HepG2 (cell line): Measurements from ENCODE around the gene CTNNAL1. TPM values are rescaled to one million over a fixed set of nuclear protein-coding genes. Genes with fewer than 3 reads are reported as not detected.

Experiments used
- DMAP1 ChIP-seq: IDR thresholded peaks from 2 replicates; pipeline ENCODE4 v1.6.1; 2016
- GATAD1 ChIP-seq: IDR thresholded peaks from 2 replicates; pipeline ENCODE4 v1.6.1; 2016; ENCODE audit warnings: missing genetic modification reagents, missing compliant biosample characterization
- ISX ChIP-seq: sonication (generic); formaldehyde crosslinking; conservative IDR thresholded peaks from 2 replicates; pipeline ENCODE4 v1.5.0; 2020; ENCODE audit warnings: missing genetic modification reagents
- MED13 ChIP-seq: sonication (generic); formaldehyde crosslinking; IDR thresholded peaks from 2 replicates; pipeline ENCODE4 v1.5.0; 2020; ENCODE audit warnings: missing genetic modification reagents
- PAWR ChIP-seq: sonication (generic); formaldehyde crosslinking; IDR thresholded peaks from 2 replicates; pipeline ENCODE4 v1.4.0; 2020; ENCODE audit warnings: missing genetic modification reagents, mild to moderate bottlenecking, borderline replicate concordance
- PHF8 ChIP-seq: sonication (generic); formaldehyde crosslinking; IDR thresholded peaks from 2 replicates; pipeline ENCODE4 v1.5.0; 2020; ENCODE audit warnings: missing genetic modification reagents
- RAD21 ChIP-seq: fragments of 450-650 bp; formaldehyde crosslinking; IDR thresholded peaks from 2 replicates; pipeline ENCODE4 v1.5.0; 2020; ENCODE audit warnings: mild to moderate bottlenecking
- RFXAP ChIP-seq: sonication (generic); formaldehyde crosslinking; IDR thresholded peaks from 2 replicates; pipeline ENCODE4 v1.4.0; 2020; ENCODE audit warnings: missing genetic modification reagents, borderline replicate concordance
- SAFB2 ChIP-seq: sonication (generic); formaldehyde crosslinking; IDR thresholded peaks from 2 replicates; pipeline ENCODE4 v1.5.1; 2020; ENCODE audit warnings: missing genetic modification reagents, low read depth, mild to moderate bottlenecking, borderline replicate concordance
- TBL1XR1 ChIP-seq: fragments of 150-350 bp; IDR thresholded peaks from 2 replicates; pipeline ENCODE4 v1.6.1; 2014; ENCODE audit warnings: borderline replicate concordance, low read length; ENCODE audit not compliant: partially characterized antibody
- ZNF234 ChIP-seq: sonication (generic); formaldehyde crosslinking; conservative IDR thresholded peaks from 2 replicates; pipeline ENCODE4 v1.5.1; 2020; ENCODE audit warnings: mild to moderate bottlenecking, missing genetic modification reagents
- ZNF34 ChIP-seq: sonication (generic); formaldehyde crosslinking; IDR thresholded peaks from 2 replicates; pipeline ENCODE4 v1.4.0; 2020; ENCODE audit warnings: mild to moderate bottlenecking, missing genetic modification reagents, borderline replicate concordance
- ZNF44 ChIP-seq: sonication (generic); formaldehyde crosslinking; IDR thresholded peaks from 2 replicates; pipeline ENCODE4 v1.5.1; 2020; ENCODE audit warnings: mild to moderate bottlenecking, missing genetic modification reagents
- ZNF468 ChIP-seq: sonication (generic); formaldehyde crosslinking; IDR thresholded peaks from 2 replicates; pipeline ENCODE4 v1.8.0; 2022; ENCODE audit warnings: mild to moderate bottlenecking, moderate library complexity, missing genetic modification reagents
- ZNF558 ChIP-seq: sonication (generic); formaldehyde crosslinking; IDR thresholded peaks from 2 replicates; pipeline ENCODE4 v1.9.0; 2022; ENCODE audit warnings: mild to moderate bottlenecking, missing genetic modification reagents, borderline replicate concordance
- ZNF563 ChIP-seq: sonication (generic); formaldehyde crosslinking; IDR thresholded peaks from 2 replicates; pipeline ENCODE4 v1.8.0; 2022; ENCODE audit warnings: mild to moderate bottlenecking, moderate library complexity, missing genetic modification reagents
- ZNF615 ChIP-seq: sonication (generic); formaldehyde crosslinking; IDR thresholded peaks from 2 replicates; pipeline ENCODE4 v1.5.0; 2020; ENCODE audit warnings: mild to moderate bottlenecking, missing genetic modification reagents, borderline replicate concordance
- ZNF7 ChIP-seq: IDR thresholded peaks from 2 replicates; pipeline ENCODE4 v1.6.1; 2016; ENCODE audit warnings: missing biosample characterization, missing genetic modification reagents
- ZNF720 ChIP-seq: sonication (generic); formaldehyde crosslinking; IDR thresholded peaks from 2 replicates; pipeline ENCODE4 v1.4.0; 2020; ENCODE audit warnings: missing genetic modification reagents
- polyA plus RNA-seq, 8 experiments: library from polyadenylated mRNA; depleted of rRNA in 3 of 8; stranded (reverse) in 7 of 8; unstranded in 1 of 8; fragments of >200 nt; fragmentation: Illumina TruSeq in 4 of 8; extraction: Trizol in 4 of 8; gene quantifications; 2 replicates each; pipeline versions ENCODE4 v1.2.1 to v1.2.3, GENCODE V29; 2011 to 2016; ENCODE audit warnings: low read depth in 4 of 8, missing spikeins in 1 of 8, mixed read lengths in 1 of 8; ENCODE audit not compliant: insufficient read depth in 1 of 8
- total RNA-seq, 5 experiments: library from RNA; depleted of rRNA; stranded (reverse); fragments of >200 nt; fragmentation: Illumina TruSeq; extraction: Trizol; gene quantifications; 2 replicates each; pipeline ENCODE4 v1.2.3, GENCODE V29; 2016; ENCODE audit warnings: low read depth in 1 of 5
- TF ChIP-seq, protein P1 (sequence below): sonication (generic); formaldehyde crosslinking; conservative IDR thresholded peaks from 2 replicates; pipeline ENCODE4 v1.4.0; 2020; ENCODE audit warnings: missing genetic modification reagents

CTNNAL1 gene
- total and polyA plus RNA-seq, 2 of the 13 experiments (the other 11 are each of a cell fraction or from before 2014, with no cell fraction given): 32.0 to 162 TPM

DNA sequence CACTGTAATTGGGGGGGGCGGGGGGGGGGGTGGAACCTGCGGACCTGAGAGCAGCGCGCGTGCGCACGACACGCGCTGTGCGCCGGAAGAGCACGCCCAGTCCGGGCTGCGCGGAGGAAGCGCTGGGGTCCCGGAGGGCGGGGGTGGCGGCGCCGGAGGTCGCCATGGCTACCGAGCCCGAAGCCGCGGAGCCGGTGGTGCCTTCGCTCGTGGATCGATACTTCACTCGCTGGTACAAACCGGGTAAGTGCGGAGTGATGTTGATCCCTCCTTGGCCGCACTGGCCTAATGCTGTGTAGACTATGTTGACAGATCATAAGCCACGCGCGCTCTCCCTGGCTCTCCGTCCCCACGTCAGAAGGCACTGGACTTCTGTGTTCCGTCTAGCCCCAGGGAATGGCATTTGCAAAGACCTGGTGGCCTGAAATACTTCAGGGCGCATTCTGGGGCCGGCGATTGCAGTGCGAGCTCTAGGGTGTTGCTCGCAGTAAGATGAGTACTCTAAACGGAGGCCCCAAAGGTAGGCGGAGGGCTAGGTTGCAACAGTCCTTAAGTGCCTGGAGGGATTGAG, 78.9 kb downstream of the CTNNAL1 start, which contains the start of gene ABITRAM (continued):
- TF ChIP-seq ZNF44 (CRISPR knock-in tag): no peak
- TF ChIP-seq ZNF234 (CRISPR knock-in tag): no peak
- TF ChIP-seq, protein P1, sequence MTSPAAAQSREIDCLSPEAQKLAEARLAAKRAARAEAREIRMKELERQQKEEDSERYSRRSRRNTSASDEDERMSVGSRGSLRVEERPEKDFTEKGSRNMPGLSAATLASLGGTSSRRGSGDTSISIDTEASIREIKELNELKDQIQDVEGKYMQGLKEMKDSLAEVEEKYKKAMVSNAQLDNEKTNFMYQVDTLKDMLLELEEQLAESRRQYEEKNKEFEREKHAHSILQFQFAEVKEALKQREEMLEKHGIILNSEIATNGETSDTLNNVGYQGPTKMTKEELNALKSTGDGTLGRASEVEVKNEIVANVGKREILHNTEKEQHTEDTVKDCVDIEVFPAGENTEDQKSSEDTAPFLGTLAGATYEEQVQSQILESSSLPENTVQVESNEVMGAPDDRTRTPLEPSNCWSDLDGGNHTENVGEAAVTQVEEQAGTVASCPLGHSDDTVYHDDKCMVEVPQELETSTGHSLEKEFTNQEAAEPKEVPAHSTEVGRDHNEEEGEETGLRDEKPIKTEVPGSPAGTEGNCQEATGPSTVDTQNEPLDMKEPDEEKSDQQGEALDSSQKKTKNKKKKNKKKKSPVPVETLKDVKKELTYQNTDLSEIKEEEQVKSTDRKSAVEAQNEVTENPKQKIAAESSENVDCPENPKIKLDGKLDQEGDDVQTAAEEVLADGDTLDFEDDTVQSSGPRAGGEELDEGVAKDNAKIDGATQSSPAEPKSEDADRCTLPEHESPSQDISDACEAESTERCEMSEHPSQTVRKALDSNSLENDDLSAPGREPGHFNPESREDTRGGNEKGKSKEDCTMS (CRISPR knock-in tag): no peak
- no peak for TF ChIP-seq ZNF7 (CRISPR knock-in tag)
- TF ChIP-seq TBL1XR1: no peak
- TF ChIP-seq ZNF720 (CRISPR knock-in tag): peak; percentile 75; the same call in 1 of the 2 replicates
- no peak for TF ChIP-seq PAWR (CRISPR knock-in tag)
- 0 out of 2 replicates have a peak, but pooled peaks have one; percentile 27 for TF ChIP-seq RAD21 (CRISPR knock-in tag)
- TF ChIP-seq SAFB2 (CRISPR knock-in tag): peak; percentile 39; the same call in 1 of the 2 replicates
- no peak for TF ChIP-seq DMAP1
- 0 out of 2 replicates have a peak, but pooled peaks have one; percentile 30 for TF ChIP-seq ZNF468 (CRISPR knock-in tag)
- no peak for TF ChIP-seq RFXAP
- TF ChIP-seq ZNF615 (CRISPR knock-in tag): no peak
- TF ChIP-seq MED13 (CRISPR knock-in tag): no peak
- no peak for TF ChIP-seq ISX (CRISPR knock-in tag)
- peak; percentile 87 for TF ChIP-seq GATAD1 (CRISPR knock-in tag)
- no peak; the same call in 1 of the 2 replicates for TF ChIP-seq PHF8 (CRISPR knock-in tag)
- TF ChIP-seq ZNF558 (CRISPR knock-in tag): no peak
- no peak for TF ChIP-seq ZNF34 (CRISPR knock-in tag)
- 0 out of 2 replicates have a peak, but pooled peaks have one; percentile 51 for TF ChIP-seq ZNF563
